ENCODE results near the gene ADAMTSL2.

Gene ADAMTSL2

GRCh38 chr9:133597316-133597957 lies 62.9 kb downstream of the ADAMTSL2 start:
- no peak for ATAC-seq
- TF ChIP-seq POU6F1 (CRISPR knock-in tag; IDR thresholded peaks at IDR 0.05; ENCODE audit: borderline replicate concordance, low read depth) (no peak), RARB (CRISPR knock-in tag; IDR thresholded peaks at IDR 0.05) (no peak), CSRNP3 (CRISPR knock-in tag; IDR thresholded peaks at IDR 0.05) (no peak), ZFP30 (CRISPR knock-in tag; IDR thresholded peaks at IDR 0.05) (no peak)

GRCh38 chr9:133598978-133599377 lies 64.5 kb downstream of the ADAMTSL2 start:
- no peak for TF ChIP-seq PATZ1 (CRISPR knock-in tag; IDR thresholded peaks at IDR 0.05; ENCODE audit: borderline replicate concordance)
- no peak for TF ChIP-seq ZFP3 (CRISPR knock-in tag; IDR thresholded peaks at IDR 0.05)
- TF ChIP-seq ZNF8 (CRISPR knock-in tag; IDR thresholded peaks at IDR 0.05) = no peak
- TF ChIP-seq PPARA (CRISPR knock-in tag; IDR thresholded peaks at IDR 0.05; ENCODE audit: borderline replicate concordance) = no peak
- no peak for TF ChIP-seq ZC3H10 (CRISPR knock-in tag; IDR thresholded peaks at IDR 0.05)
- TF ChIP-seq RARB (CRISPR knock-in tag; IDR thresholded peaks at IDR 0.05) = no peak
- no peak for TF ChIP-seq ZFP30 (CRISPR knock-in tag; IDR thresholded peaks at IDR 0.05)
- TF ChIP-seq TOX (CRISPR knock-in tag; IDR thresholded peaks at IDR 0.05; ENCODE audit: borderline replicate concordance) = no peak
- no peak for TF ChIP-seq CSDC2 (CRISPR knock-in tag; IDR thresholded peaks at IDR 0.05)
- no peak for TF ChIP-seq OSR1 (CRISPR knock-in tag; IDR thresholded peaks at IDR 0.05)
- TF ChIP-seq TCF4 (CRISPR knock-in tag; IDR thresholded peaks at IDR 0.05; ENCODE audit: borderline replicate concordance) = no peak
- no peak for TF ChIP-seq ARNTL (CRISPR knock-in tag; IDR thresholded peaks at IDR 0.05; ENCODE audit: borderline replicate concordance, low read depth)
- TF ChIP-seq GLIS3 (CRISPR knock-in tag; IDR thresholded peaks at IDR 0.05) = no peak
- no peak for TF ChIP-seq SNAI2 (CRISPR knock-in tag; IDR thresholded peaks at IDR 0.05)
- TF ChIP-seq ZNF70 (CRISPR knock-in tag; IDR thresholded peaks at IDR 0.05) = no peak
- TF ChIP-seq CREB5 (CRISPR knock-in tag; IDR thresholded peaks at IDR 0.05; ENCODE audit: low read depth) = no peak
- no peak for TF ChIP-seq CSRNP3 (CRISPR knock-in tag; IDR thresholded peaks at IDR 0.05)
- TF ChIP-seq ISL1 (CRISPR knock-in tag; IDR thresholded peaks at IDR 0.05) = no peak
- TF ChIP-seq POU6F1 (CRISPR knock-in tag; IDR thresholded peaks at IDR 0.05; ENCODE audit: borderline replicate concordance, low read depth) = no peak
- TF ChIP-seq ESRRG (CRISPR knock-in tag; IDR thresholded peaks at IDR 0.05) = no peak
- no peak for ATAC-seq
